ENCODE results near the gene G0S2.

DNA sequence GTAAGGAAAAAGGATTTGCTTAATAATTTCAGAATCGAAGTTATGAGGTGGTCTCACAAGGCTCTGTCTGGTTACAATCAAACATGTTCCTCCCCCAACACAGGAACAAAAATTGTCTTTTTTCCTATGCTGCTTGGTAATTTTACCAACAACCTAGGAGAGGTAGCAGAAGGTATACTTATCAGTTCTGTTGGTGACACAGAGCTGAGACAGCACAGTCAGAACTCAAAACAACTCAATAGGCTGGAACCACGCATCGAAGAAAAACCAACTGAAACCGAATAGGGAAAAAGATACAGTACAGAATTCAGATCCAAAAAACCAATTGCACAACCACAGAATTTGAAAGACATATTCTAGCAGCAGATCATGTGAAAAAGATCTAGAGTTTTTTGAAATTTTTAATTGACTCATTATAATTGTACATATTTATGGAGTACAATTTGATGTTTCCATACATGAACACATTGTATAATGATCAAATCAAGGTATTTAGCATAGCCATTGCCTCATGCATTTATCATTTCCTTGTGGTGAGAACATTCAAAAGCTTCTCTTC is 3.8 kb downstream of the G0S2 start:
- TF ChIP-seq, protein P1, sequence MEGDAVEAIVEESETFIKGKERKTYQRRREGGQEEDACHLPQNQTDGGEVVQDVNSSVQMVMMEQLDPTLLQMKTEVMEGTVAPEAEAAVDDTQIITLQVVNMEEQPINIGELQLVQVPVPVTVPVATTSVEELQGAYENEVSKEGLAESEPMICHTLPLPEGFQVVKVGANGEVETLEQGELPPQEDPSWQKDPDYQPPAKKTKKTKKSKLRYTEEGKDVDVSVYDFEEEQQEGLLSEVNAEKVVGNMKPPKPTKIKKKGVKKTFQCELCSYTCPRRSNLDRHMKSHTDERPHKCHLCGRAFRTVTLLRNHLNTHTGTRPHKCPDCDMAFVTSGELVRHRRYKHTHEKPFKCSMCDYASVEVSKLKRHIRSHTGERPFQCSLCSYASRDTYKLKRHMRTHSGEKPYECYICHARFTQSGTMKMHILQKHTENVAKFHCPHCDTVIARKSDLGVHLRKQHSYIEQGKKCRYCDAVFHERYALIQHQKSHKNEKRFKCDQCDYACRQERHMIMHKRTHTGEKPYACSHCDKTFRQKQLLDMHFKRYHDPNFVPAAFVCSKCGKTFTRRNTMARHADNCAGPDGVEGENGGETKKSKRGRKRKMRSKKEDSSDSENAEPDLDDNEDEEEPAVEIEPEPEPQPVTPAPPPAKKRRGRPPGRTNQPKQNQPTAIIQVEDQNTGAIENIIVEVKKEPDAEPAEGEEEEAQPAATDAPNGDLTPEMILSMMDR (IDR thresholded peaks at IDR 0.05; ENCODE audit: poor library complexity, severe bottlenecking), result no peak
- TF ChIP-seq, protein P2, sequence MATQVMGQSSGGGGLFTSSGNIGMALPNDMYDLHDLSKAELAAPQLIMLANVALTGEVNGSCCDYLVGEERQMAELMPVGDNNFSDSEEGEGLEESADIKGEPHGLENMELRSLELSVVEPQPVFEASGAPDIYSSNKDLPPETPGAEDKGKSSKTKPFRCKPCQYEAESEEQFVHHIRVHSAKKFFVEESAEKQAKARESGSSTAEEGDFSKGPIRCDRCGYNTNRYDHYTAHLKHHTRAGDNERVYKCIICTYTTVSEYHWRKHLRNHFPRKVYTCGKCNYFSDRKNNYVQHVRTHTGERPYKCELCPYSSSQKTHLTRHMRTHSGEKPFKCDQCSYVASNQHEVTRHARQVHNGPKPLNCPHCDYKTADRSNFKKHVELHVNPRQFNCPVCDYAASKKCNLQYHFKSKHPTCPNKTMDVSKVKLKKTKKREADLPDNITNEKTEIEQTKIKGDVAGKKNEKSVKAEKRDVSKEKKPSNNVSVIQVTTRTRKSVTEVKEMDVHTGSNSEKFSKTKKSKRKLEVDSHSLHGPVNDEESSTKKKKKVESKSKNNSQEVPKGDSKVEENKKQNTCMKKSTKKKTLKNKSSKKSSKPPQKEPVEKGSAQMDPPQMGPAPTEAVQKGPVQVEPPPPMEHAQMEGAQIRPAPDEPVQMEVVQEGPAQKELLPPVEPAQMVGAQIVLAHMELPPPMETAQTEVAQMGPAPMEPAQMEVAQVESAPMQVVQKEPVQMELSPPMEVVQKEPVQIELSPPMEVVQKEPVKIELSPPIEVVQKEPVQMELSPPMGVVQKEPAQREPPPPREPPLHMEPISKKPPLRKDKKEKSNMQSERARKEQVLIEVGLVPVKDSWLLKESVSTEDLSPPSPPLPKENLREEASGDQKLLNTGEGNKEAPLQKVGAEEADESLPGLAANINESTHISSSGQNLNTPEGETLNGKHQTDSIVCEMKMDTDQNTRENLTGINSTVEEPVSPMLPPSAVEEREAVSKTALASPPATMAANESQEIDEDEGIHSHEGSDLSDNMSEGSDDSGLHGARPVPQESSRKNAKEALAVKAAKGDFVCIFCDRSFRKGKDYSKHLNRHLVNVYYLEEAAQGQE (IDR thresholded peaks at IDR 0.05; ENCODE audit: borderline replicate concordance), result no peak
- no peak for TF ChIP-seq EZH2 (IDR thresholded peaks at IDR 0.05; ENCODE audit: borderline replicate concordance, insufficient read depth, low read length, poor library complexity, severe bottlenecking)

Measured in neural cell (in vitro differentiated cells).